ENCODE measurements around the gene C3orf38.
A peak's percentile ranks its signal among the peaks of the same experiment; 100 is the strongest.
"Not testable (repeated sequence)": the region's sequence is repeated elsewhere in the genome, so short reads cannot be mapped to it uniquely, and the experiment has no call there.

C3orf38 gene

DNA sequence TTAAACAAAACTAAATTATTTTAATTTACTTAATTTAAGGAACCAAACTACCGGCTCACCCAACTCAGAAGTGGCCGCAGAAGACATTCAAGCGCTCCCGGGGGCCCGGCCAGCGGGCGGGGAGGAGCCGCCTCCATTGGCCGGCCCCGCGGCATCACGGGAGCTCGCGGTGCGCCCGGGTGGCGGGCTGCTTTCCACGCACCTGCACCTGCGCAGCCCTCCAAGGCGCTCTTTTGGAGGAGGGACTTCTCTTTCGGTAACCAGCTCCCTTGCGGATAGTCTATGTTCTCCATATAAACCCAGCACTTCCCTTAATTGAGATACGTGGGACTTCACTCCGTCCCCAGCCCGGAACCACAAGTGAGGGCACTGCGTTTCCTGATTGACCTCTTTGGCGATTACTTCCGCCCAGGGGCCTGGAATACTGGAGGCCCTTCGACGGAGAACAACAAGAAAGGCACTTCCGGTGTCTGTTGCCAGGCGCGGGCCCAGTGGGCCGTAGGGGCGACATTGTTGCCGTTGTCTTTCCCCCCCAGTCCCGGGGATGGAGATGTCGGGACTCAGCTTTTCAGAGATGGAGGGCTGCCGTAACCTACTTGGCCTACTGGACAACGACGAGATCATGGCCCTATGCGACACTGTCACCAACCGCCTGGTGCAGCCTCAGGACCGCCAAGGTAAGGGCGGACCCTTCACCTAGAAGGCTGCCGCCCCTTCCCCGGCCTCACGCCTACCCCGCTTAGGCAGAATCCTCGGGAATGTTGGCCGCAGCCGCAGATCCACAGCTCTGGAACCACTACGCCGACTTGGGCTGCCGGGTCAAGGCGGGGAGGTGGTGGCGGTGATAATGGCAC, at the start of gene C3orf38:
C3orf38 (plus strand) TSS at position 451 of the 854 bp plus-strand sequence; CDS start at position 545, 94 bp downstream.
- peaks cover 6% of the 10 kb centered on the region for H3K36me3 ChIP-seq (ENCODE audit: insufficient read depth, low read length)
- H3K27ac ChIP-seq (ENCODE audit: low read depth, low read length): peak within 1 kb of the TSS; percentile 95
- H3K9me3 ChIP-seq (ENCODE audit: low read length): no peaks in the 10 kb centered on the region
- H3K4me1 ChIP-seq (ENCODE audit: insufficient read depth, low read length): peaks cover 15% of the 10 kb centered on the region
- H3K9ac ChIP-seq (ENCODE audit: low read length): peak within 1 kb of the TSS; percentile 97
- no peaks in the 10 kb centered on the region for H3K27me3 ChIP-seq (ENCODE audit: control insufficient read depth in 1 of 2, insufficient read depth in 2 of 2, low read length in 2 of 2)
- peak within 1 kb of the TSS; percentile 84 to 99 for H3K4me3 ChIP-seq (ENCODE audit: low read depth in 1 of 2, low read length in 2 of 2)

DNA sequence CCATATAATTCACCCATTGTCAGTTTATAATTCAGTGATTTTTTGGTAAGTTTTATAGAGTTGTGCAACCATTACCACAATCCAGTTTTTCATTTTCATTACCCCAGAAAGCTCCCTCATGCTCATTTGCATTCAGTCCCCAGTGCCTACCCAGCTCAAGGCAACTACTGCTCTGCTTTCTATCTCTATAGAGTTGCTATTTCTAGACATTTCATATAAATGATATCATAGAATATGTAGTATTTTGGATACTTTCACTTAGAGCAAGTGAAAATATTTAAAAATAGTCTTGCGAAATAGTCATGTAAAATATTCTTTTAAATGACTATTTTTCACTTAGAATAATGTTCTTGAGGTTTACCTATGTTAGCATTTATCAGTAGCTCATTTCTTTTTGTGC, 48.6 kb upstream of the C3orf38 start:
- H3K36me3 ChIP-seq (ENCODE audit: insufficient read depth, low read length): no peaks in the 10 kb centered on the region
- H3K4me1 ChIP-seq (ENCODE audit: insufficient read depth, low read length): no peaks in the 10 kb centered on the region
- no peak overlapping the region for H3K4me3 ChIP-seq (ENCODE audit: low read depth in 1 of 2, low read length in 2 of 2)
- no peaks in the 10 kb centered on the region for H3K27me3 ChIP-seq (ENCODE audit: control insufficient read depth in 1 of 2, insufficient read depth in 2 of 2, low read length in 2 of 2)
- H3K27ac ChIP-seq (ENCODE audit: low read depth, low read length): no peak overlapping the region
- H3K9me3 ChIP-seq (ENCODE audit: low read length): no peaks in the 10 kb centered on the region
- no peak overlapping the region for H3K9ac ChIP-seq (ENCODE audit: low read length)

DNA sequence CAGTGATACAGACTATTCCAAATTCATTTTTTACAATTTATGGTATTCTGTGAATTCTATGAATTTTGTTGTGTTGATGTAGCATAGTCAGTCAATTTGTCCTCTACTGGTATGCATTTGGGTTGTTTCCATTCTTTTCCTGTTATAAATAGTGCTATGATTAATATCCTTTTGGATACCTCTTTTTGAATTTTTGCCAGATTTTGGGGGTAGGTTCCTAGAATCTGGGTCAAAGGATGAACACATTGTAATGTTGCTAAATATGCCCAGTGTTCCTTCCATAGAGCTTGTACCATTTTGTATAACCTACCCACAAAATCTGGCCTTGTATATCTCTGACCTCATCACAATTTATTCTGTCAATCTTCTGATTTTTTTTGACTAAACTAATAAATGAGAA, 44.4 kb upstream of the C3orf38 start:
- no peak overlapping the region for H3K27ac ChIP-seq (ENCODE audit: low read depth, low read length)
- peaks cover 3% of the 10 kb centered on the region for H3K4me1 ChIP-seq (ENCODE audit: insufficient read depth, low read length)
- H3K27me3 ChIP-seq (ENCODE audit: control insufficient read depth in 1 of 2, insufficient read depth in 2 of 2, low read length in 2 of 2): no peaks in the 10 kb centered on the region
- H3K4me3 ChIP-seq (ENCODE audit: low read depth in 1 of 2, low read length in 2 of 2): no peak overlapping the region
- H3K36me3 ChIP-seq (ENCODE audit: insufficient read depth, low read length): no peaks in the 10 kb centered on the region
- H3K9me3 ChIP-seq (ENCODE audit: low read length): no peaks in the 10 kb centered on the region
- H3K9ac ChIP-seq (ENCODE audit: low read length): no peak overlapping the region

DNA sequence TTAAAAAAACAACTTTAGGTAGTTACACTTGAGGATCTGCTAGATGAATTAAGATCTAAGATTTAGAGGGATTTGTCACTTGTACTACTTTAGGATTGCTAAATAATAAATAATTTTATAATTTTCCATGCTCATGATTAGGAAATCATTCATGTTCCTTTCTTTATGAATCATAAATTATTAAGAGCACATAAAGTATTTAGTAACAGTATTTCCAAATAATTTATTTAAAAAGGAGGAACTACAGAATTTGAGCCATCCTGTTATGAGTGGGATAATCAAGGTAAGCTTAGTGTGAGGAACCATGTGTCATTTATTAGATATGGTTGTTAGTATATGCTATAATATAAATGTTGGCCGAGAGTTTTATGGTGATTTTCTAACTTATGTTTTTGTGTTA, 37.5 kb upstream of the C3orf38 start:
- no peak overlapping the region for H3K27ac ChIP-seq (ENCODE audit: low read depth, low read length)
- peaks cover 10% of the 10 kb centered on the region for H3K36me3 ChIP-seq (ENCODE audit: insufficient read depth, low read length)
- H3K27me3 ChIP-seq (ENCODE audit: control insufficient read depth in 1 of 2, insufficient read depth in 2 of 2, low read length in 2 of 2): no peaks in the 10 kb centered on the region
- no peak overlapping the region for H3K9ac ChIP-seq (ENCODE audit: low read length)
- H3K4me1 ChIP-seq (ENCODE audit: insufficient read depth, low read length): peaks cover 3% of the 10 kb centered on the region
- H3K4me3 ChIP-seq (ENCODE audit: low read depth in 1 of 2, low read length in 2 of 2): no peak overlapping the region
- H3K9me3 ChIP-seq (ENCODE audit: low read length): no peaks in the 10 kb centered on the region

DNA sequence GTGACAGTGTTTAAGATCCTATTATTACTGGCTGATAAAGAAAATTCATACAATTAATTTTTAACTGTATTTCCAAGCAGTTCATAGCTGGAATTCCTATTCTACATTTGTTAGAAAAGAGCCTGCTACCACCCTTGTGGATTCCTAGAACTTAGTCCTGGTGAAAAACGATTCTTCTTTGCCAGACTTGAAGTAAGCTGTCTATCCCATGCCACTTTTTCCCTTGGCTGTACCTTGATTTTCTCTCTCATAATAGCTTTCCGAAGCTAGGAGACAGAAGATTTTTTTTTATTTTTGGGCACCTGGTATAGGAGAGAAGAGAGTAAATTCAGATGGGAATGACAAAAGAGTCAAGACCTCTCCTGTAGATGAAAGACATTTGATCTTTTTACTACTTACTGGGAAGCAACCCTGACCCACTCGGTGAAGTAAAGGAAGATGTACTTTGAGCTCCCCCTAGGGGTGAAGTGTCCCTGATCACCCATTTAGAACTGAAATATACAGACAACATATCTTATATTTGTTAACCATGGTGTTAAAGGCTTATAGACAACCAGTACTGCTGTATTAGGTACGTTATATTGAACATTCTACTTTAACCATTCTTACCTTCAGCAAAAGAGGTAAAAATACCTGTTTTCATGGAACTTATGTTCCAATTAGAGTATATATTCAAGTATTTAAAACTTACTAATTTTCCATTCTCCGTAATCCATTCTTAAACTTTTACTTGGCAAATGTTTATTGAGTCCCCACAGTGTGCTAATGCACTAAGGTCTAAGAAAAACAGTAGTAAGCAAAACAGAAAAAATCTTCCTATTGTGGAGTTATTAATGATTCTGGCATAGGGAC, 36.2 kb upstream of the C3orf38 start:
- Histone ChIP-seq H3K4me1 (ENCODE audit: insufficient read depth, low read length) (peaks cover 3% of the 10 kb centered on the region), H3K27me3 (ENCODE audit: control insufficient read depth in 1 of 2, insufficient read depth in 2 of 2, low read length in 2 of 2) (no peaks in the 10 kb centered on the region), H3K4me3 (ENCODE audit: low read depth in 1 of 2, low read length in 2 of 2) (no peak overlapping the region), H3K9ac (ENCODE audit: low read length) (no peak overlapping the region), H3K9me3 (ENCODE audit: low read length) (no peaks in the 10 kb centered on the region), H3K27ac (ENCODE audit: low read depth, low read length) (no peak overlapping the region), H3K36me3 (ENCODE audit: insufficient read depth, low read length) (peaks cover 10% of the 10 kb centered on the region)

DNA sequence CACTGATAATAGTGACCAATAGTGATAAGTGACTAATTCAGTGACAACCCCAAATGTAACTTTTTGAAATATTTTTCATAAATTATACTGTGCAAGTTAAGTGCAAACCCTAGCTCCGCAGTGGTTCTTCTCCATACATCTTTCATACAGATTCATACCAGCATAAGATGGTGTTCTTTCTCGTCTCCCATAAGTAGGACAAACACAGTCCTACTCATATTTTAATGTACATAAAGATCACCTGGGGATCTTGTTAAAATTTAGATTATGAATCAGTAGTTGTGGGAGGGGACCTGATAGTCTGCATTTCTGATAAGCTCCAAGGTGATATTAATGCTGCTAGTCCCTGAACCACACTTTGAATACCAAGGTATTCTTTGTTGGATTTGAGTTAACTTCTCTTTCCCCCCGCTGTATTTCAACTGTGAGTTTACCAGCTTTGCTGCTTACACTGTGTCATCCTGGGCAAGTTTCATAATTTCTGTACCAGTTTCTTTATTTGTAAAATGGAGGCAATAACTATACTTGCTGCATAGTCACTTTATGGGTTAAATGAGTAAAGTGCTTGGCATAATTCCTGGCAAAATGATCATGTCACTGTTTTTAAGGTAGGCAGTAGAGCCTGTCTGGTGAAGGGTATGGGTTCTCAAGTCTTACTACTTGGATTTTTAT, 34.7 kb upstream of the C3orf38 start:
- Histone ChIP-seq H3K27me3 (ENCODE audit: control insufficient read depth in 1 of 2, insufficient read depth in 2 of 2, low read length in 2 of 2) (no peaks in the 10 kb centered on the region), H3K9me3 (ENCODE audit: low read length) (no peaks in the 10 kb centered on the region), H3K4me3 (ENCODE audit: low read depth in 1 of 2, low read length in 2 of 2) (no peak overlapping the region), H3K36me3 (ENCODE audit: insufficient read depth, low read length) (peaks cover 10% of the 10 kb centered on the region), H3K9ac (ENCODE audit: low read length) (no peak overlapping the region), H3K4me1 (ENCODE audit: insufficient read depth, low read length) (peaks cover 2% of the 10 kb centered on the region), H3K27ac (ENCODE audit: low read depth, low read length) (no peak overlapping the region)

DNA sequence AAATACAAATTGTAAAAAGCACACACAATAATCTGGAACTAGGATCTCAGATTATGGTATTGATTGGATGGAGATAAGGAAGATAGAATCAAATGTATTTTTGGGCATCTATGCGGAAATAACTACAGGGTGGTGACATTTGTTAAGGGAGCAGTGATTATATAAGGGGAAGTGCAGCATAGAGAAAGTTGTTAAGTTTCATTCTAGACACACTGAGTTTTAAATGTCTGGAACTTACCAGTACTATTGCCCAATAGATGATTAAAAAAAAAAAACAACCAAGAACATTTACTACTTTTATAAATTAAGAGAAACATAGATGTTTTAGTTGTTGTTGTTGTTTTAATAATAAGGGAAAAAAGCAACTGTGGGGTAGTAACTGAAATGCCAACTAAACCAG, 32.1 kb upstream of the C3orf38 start:
- Histone ChIP-seq H3K27me3 (ENCODE audit: control insufficient read depth in 1 of 2, insufficient read depth in 2 of 2, low read length in 2 of 2) (no peaks in the 10 kb centered on the region), H3K4me1 (ENCODE audit: insufficient read depth, low read length) (no peaks in the 10 kb centered on the region), H3K36me3 (ENCODE audit: insufficient read depth, low read length) (peaks cover 10% of the 10 kb centered on the region), H3K27ac (ENCODE audit: low read depth, low read length) (no peak overlapping the region), H3K9me3 (ENCODE audit: low read length) (no peaks in the 10 kb centered on the region), H3K9ac (ENCODE audit: low read length) (no peak overlapping the region), H3K4me3 (ENCODE audit: low read depth in 1 of 2, low read length in 2 of 2) (no peak overlapping the region)

DNA sequence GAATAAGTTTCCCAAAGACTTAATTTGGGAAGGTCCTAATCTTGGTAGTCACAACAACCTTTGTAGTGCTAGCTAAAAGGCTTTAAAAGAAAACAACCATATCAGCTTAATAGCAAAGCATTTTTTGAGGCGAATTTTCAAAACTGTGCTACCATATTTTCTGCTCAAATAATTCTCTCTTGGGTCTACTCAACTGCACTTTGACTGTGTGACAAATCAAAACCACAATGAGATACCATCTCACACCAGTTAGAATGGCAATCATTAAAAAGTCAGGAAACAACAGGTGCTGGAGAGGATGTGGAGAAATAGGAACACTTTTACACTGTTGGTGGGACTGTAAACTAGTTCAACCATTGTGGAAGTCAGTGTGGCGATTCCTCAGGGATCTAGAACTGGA, 31.2 kb upstream of the C3orf38 start:
- H3K9ac ChIP-seq (ENCODE audit: low read length); H3K27ac ChIP-seq (ENCODE audit: low read depth, low read length); H3K27me3 ChIP-seq (ENCODE audit: control insufficient read depth in 1 of 2, insufficient read depth in 2 of 2, low read length in 2 of 2); H3K4me1 ChIP-seq (ENCODE audit: insufficient read depth, low read length); H3K4me3 ChIP-seq (ENCODE audit: low read depth in 1 of 2, low read length in 2 of 2); H3K9me3 ChIP-seq (ENCODE audit: low read length): not testable (repeated sequence)
- peaks cover 10% of the 10 kb centered on the region for H3K36me3 ChIP-seq (ENCODE audit: insufficient read depth, low read length)

DNA sequence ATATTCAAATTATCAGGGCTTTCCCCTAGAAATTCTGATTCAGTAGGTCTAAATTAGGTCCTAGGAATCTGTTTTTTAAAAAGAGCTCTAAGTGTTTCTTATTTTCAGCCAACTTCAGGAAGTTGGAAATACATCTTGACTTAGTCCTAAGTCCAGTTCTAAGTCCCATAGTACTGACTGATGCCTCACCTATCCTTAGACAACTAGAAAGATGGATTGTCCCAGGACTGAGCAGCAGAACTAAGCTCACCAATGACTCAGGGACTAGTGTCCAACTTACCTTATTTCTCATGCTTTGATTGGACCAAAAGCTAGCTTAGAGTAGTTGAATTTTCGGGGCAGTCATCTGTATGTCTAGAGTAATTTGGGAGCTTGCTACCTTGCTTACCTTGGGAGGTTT, 26.2 kb upstream of the C3orf38 start:
- Histone ChIP-seq H3K27me3 (ENCODE audit: control insufficient read depth in 1 of 2, insufficient read depth in 2 of 2, low read length in 2 of 2) (no peaks in the 10 kb centered on the region), H3K27ac (ENCODE audit: low read depth, low read length) (no peak overlapping the region), H3K4me3 (ENCODE audit: low read depth in 1 of 2, low read length in 2 of 2) (no peak overlapping the region), H3K9ac (ENCODE audit: low read length) (no peak overlapping the region), H3K4me1 (ENCODE audit: insufficient read depth, low read length) (peaks cover 4% of the 10 kb centered on the region), H3K36me3 (ENCODE audit: insufficient read depth, low read length) (no peaks in the 10 kb centered on the region), H3K9me3 (ENCODE audit: low read length) (no peaks in the 10 kb centered on the region)

DNA sequence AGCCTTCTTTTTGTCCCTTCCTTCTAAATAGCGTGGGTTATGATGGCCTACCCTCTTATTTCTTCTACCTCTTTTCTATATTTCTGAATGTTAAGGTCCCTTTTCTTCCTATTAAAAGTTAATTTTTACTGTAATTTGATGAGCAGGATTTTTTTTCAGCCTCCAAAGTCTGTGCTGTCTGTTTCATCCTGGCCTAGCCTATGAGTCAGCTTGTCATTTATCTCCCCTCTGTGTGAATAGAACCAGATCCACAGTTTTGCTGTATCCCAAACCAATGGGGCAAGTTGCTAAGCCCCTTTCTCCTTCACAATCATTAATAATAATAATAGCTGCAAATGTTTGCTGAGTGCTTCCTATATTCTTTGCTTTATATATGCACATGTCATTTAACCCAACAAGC, 18.1 kb upstream of the C3orf38 start:
- Histone ChIP-seq H3K4me1 (ENCODE audit: insufficient read depth, low read length) (peaks cover 18% of the 10 kb centered on the region), H3K27me3 (ENCODE audit: control insufficient read depth in 1 of 2, insufficient read depth in 2 of 2, low read length in 2 of 2) (no peaks in the 10 kb centered on the region), H3K36me3 (ENCODE audit: insufficient read depth, low read length) (no peaks in the 10 kb centered on the region), H3K27ac (ENCODE audit: low read depth, low read length) (no peak overlapping the region), H3K9ac (ENCODE audit: low read length) (no peak overlapping the region), H3K9me3 (ENCODE audit: low read length) (no peaks in the 10 kb centered on the region), H3K4me3 (ENCODE audit: low read depth in 1 of 2, low read length in 2 of 2) (no peak overlapping the region)

DNA sequence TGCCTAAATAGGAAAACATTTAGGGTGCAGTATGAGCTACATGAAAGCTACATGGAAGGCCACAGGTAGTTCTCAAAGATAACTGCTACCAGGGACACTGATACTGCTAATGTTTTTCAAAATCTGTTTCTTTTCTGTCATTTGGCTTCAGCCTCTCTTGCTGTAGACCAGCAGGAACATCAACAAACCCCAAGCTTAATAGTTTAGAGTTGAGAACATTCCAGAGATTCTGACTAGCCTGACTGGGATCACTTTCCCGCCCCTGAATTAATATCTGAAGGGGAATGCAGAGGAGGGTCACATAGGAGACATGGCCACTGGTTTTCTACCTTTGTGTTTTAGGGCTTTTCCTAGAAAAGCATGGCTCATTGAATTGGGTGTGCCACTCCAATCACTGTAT, 16.9 kb upstream of the C3orf38 start:
- Histone ChIP-seq H3K4me1 (ENCODE audit: insufficient read depth, low read length) (peaks cover 18% of the 10 kb centered on the region), H3K27me3 (ENCODE audit: control insufficient read depth in 1 of 2, insufficient read depth in 2 of 2, low read length in 2 of 2) (no peaks in the 10 kb centered on the region), H3K9me3 (ENCODE audit: low read length) (no peaks in the 10 kb centered on the region), H3K36me3 (ENCODE audit: insufficient read depth, low read length) (no peaks in the 10 kb centered on the region), H3K27ac (ENCODE audit: low read depth, low read length) (no peak overlapping the region), H3K4me3 (ENCODE audit: low read depth in 1 of 2, low read length in 2 of 2) (no peak overlapping the region), H3K9ac (ENCODE audit: low read length) (no peak overlapping the region)
